ES-I3 (cell line): ENCODE results near the gene ATXN1.
"Not testable (repeated sequence)": the region's sequence is repeated elsewhere in the genome, so short reads cannot be mapped to it uniquely, and the experiment has no call there.

Experiments
- H3K36me3 ChIP-seq: 2 replicates; pipeline ENCODE4 v1.6.1; 2013; ENCODE audit warnings: mild to moderate bottlenecking, low read length, control low read depth, moderate library complexity; ENCODE audit not compliant: insufficient read depth
- H3K4me1 ChIP-seq: 2 replicates; pipeline ENCODE4 v1.6.1; 2013; ENCODE audit warnings: mild to moderate bottlenecking, control low read depth, low read length; ENCODE audit not compliant: insufficient read depth
- H3K9ac ChIP-seq: 2 replicates; pipeline ENCODE4 v1.6.1; 2013; ENCODE audit warnings: low read depth, mild to moderate bottlenecking, low read length, moderate library complexity
- H3K9me3 ChIP-seq: 2 replicates; pipeline ENCODE4 v1.6.1; 2013; ENCODE audit warnings: mild to moderate bottlenecking, low read length, moderate library complexity; ENCODE audit not compliant: control insufficient read depth, insufficient read depth

The ATXN1 gene

GRCh38 chr6:16630026-16630643 lies 131.1 kb downstream of the ATXN1 start:
- Histone ChIP-seq H3K9me3 (no peaks in the 10 kb centered on the region; the same call in 1 of the 2 replicates), H3K4me1 (0 out of 2 replicates have a peak, but pooled peaks cover 7% of the 10 kb centered on the region), H3K36me3 (no peaks in the 10 kb centered on the region), H3K9ac (no peak overlapping the region)

- not testable (repeated sequence) for H3K36me3 ChIP-seq
Measured at GRCh38 chr6:16628580-16628979, 132.7 kb downstream of the ATXN1 start.

GRCh38 chr6:16626650-16627049 lies 134.6 kb downstream of the ATXN1 start:
- Histone ChIP-seq H3K4me1 (no peaks in the 10 kb centered on the region), H3K36me3 (no peaks in the 10 kb centered on the region), H3K9ac (no peak overlapping the region), H3K9me3 (no peaks in the 10 kb centered on the region)

More at GRCh38 chr6:16628580-16628979, 132.7 kb downstream of the ATXN1 start:
- not testable (repeated sequence) for H3K9me3 ChIP-seq, H3K4me1 ChIP-seq, H3K9ac ChIP-seq

GRCh38 chr6:16625291-16626265 lies 135.7 kb downstream of the ATXN1 start:
- Histone ChIP-seq H3K4me1 (no peaks in the 10 kb centered on the region), H3K9me3 (no peaks in the 10 kb centered on the region), H3K36me3 (no peaks in the 10 kb centered on the region), H3K9ac (no peak overlapping the region)

GRCh38 chr6:16624636-16625290 lies 136.5 kb downstream of the ATXN1 start:
- Histone ChIP-seq H3K9me3 (no peaks in the 10 kb centered on the region), H3K9ac (no peak overlapping the region), H3K36me3 (no peaks in the 10 kb centered on the region), H3K4me1 (no peaks in the 10 kb centered on the region)

- Histone ChIP-seq H3K9ac (no peak overlapping the region), H3K4me1 (no peaks in the 10 kb centered on the region), H3K36me3 (no peaks in the 10 kb centered on the region), H3K9me3 (no peaks in the 10 kb centered on the region)
Measured at GRCh38 chr6:16623731-16624130, 137.5 kb downstream of the ATXN1 start.

GRCh38 chr6:16623029-16623653 lies 138.1 kb downstream of the ATXN1 start:
- no peak overlapping the region for H3K9ac ChIP-seq
- H3K36me3 ChIP-seq = no peaks in the 10 kb centered on the region
- H3K9me3 ChIP-seq = no peaks in the 10 kb centered on the region
- H3K4me1 ChIP-seq = no peaks in the 10 kb centered on the region

GRCh38 chr6:16622193-16622592 lies 139.1 kb downstream of the ATXN1 start:
- Histone ChIP-seq H3K9ac (no peak overlapping the region), H3K4me1 (no peaks in the 10 kb centered on the region), H3K9me3 (no peaks in the 10 kb centered on the region), H3K36me3 (no peaks in the 10 kb centered on the region)

- Histone ChIP-seq H3K36me3 (no peaks in the 10 kb centered on the region), H3K4me1 (no peaks in the 10 kb centered on the region), H3K9ac (no peak overlapping the region), H3K9me3 (no peaks in the 10 kb centered on the region)
Measured at GRCh38 chr6:16621002-16621401, 140.3 kb downstream of the ATXN1 start.

- Histone ChIP-seq H3K9me3 (no peaks in the 10 kb centered on the region), H3K4me1 (no peaks in the 10 kb centered on the region), H3K36me3 (no peaks in the 10 kb centered on the region), H3K9ac (no peak overlapping the region)
Measured at GRCh38 chr6:16619777-16620176, 141.5 kb downstream of the ATXN1 start.

- H3K9me3 ChIP-seq = no peaks in the 10 kb centered on the region
- no peaks in the 10 kb centered on the region for H3K36me3 ChIP-seq
- no peaks in the 10 kb centered on the region for H3K4me1 ChIP-seq
- H3K9ac ChIP-seq = no peak overlapping the region
Measured at GRCh38 chr6:16618962-16619361, 142.3 kb downstream of the ATXN1 start.

GRCh38 chr6:16615215-16615614 lies 146.0 kb downstream of the ATXN1 start:
- not testable (repeated sequence) for H3K4me1 ChIP-seq, H3K9ac ChIP-seq, H3K9me3 ChIP-seq, H3K36me3 ChIP-seq

GRCh38 chr6:16614143-16614542 lies 147.1 kb downstream of the ATXN1 start:
- H3K9me3 ChIP-seq, H3K9ac ChIP-seq, H3K4me1 ChIP-seq, H3K36me3 ChIP-seq: not testable (repeated sequence)

- H3K9me3 ChIP-seq, H3K9ac ChIP-seq: not testable (repeated sequence)
Measured at GRCh38 chr6:16613504-16613903, 147.8 kb downstream of the ATXN1 start.

More at GRCh38 chr6:16613504-16613903, 147.8 kb downstream of the ATXN1 start:
- not testable (repeated sequence) for H3K4me1 ChIP-seq, H3K36me3 ChIP-seq
